DMS 273 (cell line): ENCODE results near the gene HLCS.
A peak's percentile ranks its signal among the peaks of the same experiment; 100 is the strongest.

Experiments
- DNase-seq: peaks from one replicate; lab custom pipeline; 2025; ENCODE audit not compliant: unreplicated experiment; lab: John Stamatoyannopoulos, UW

HLCS gene

GRCh38 chr21:36915696-36916245 lies 50.7 kb downstream of the HLCS start:
- no peak for DNase-seq

- no peak for DNase-seq
These were observed 51.3 kb downstream of the HLCS start for GRCh38 chr21:36915014-36915695.

- no peak for DNase-seq
These were observed 52.0 kb downstream of the HLCS start for GRCh38 chr21:36914244-36915013.

DNA sequence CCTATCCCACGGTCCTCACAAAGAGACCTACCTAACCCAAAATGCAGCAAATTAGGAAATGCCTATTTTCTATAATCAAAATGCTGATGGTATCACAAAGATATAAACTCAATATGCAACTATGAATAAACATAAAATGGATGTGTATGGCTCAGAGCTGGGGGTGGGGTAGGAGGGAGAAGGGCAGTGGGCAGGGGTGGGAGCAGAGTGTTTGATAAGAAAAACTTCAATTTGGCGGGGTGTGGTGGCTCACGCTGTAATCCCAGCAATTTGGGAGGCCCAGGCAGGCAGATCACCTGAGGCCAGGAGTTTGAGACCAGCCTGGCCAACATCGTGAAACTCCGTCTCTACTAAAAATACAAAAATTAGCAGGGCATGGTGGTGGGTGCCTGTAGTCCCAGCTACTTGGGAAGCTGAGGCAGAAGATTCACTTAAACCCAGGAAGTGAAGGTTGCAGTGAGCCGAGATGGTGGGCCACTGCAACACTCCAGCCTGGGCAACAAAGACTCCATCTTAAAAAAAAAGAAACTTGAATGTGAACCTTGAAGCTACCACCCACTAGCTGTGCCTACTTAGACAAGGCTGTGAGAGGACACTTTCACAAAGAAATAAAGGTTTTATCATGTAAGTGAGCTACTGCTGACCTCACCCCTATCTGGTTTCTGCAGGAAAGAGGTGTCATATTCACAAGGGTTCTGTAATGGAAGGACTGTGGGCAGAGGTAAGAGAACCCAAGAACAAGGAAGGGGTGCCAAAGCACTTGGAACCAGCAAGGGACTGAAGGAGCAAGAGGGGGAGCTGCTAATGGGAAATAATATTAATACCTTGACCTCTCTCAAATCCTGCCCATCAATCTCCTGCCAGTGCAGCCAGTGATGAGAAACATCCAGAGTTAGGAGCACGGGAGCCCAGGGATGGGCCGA lies 53.0 kb downstream of the HLCS start:
- no peak for DNase-seq

GRCh38 chr21:36910581-36911307 lies 55.7 kb downstream of the HLCS start:
- DNase-seq: no peak

GRCh38 chr21:36909901-36910561 lies 56.4 kb downstream of the HLCS start:
- no peak for DNase-seq

- no peak for DNase-seq
These were observed 57.0 kb downstream of the HLCS start for GRCh38 chr21:36909423-36909822.

DNA sequence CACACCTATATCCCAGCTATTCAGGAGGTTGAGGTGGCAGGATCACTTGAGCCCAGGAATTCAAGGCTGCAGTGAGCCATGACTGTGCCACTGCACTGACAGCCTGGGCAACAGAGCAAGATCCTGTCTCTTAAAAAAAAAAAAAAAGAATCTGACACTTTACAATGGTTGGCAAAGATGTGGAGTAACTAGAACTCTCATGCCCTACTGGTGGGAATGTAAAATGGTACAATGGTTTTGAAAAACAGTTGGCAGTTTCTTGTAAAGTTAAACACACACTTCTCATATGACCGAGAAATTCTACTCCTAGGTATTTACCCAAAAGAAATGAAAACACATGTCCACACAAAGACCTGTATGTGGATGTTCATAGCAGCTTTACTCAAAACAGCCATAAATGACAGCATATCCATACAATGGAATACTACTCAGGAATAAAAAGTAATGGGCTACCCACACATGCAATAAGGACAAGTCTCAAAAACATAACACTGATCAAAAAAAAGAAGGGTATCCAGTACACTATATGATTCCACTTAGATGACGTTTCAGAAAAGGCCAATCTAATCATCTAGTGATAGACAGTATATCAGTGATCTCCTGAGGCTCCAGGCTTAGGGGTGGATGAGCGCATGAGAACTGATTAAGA lies 58.1 kb downstream of the HLCS start:
- DNase-seq: no peak

- DNase-seq: no peak
These were observed 62.3 kb downstream of the HLCS start for GRCh38 chr21:36904093-36904666.

DNA sequence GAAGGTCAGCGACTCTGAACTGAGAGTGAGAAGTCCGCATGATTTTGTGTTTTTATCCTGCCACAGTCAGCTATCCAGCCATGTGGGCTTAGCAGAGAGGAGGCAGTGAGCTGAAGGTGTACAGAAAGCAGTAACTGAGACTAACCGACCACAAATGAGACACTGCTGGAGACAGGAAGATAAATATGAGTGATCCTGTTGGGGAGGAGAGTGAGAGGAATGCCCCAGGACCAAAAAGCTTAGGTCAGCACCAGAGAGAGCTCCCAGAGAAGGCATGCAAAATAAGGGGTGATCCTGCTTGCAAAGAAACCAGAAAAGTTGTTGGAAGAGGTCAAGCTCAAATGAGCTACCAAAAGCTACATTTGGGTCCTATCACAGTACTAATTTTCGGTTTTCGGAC lies 63.7 kb downstream of the HLCS start:
- DNase-seq: no peak

- DNase-seq: no peak
These were observed 64.1 kb downstream of the HLCS start for GRCh38 chr21:36902331-36902730.

DNA sequence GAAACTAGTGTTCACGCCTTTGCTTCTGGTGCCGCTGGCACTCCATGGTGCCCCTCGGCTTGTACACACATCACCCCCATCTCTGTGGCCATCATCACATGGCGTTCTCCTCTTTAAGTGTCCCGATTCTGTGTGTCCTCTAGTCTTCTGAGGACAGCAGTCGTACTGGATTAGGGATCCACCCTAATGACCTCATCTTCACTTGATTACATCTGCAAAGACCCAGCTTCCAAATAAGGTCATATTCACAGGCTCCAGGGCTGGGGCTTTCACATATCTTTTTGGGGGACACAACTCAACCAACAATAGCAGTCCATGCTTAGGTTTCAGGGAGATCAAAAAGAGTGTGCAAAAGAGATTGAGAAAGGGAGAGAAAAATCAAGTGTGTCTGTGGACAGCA lies 64.9 kb downstream of the HLCS start:
- DNase-seq: no peak

- DNase-seq: no peak
These were observed 72.9 kb downstream of the HLCS start for GRCh38 chr21:36893581-36893980.

DNA sequence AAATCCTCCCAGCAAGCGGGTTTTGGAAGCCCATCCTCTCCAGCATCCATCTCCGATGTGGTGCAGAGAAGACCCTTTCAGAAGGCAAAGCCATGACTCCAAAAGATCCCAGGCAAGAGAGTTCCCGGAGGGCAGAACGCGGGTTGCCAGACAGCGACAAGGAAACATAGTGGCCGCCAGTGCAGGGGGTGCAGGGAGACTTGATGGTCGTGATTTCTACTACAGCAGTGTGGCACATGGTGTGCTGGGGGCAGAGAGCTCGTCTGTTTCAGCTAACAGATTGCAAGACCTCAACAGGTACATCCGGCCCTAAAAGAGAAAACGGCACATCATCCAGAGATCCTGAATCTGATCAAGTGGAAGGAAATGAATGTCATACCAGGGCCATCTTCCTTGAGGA lies 74.3 kb downstream of the HLCS start:
- no peak for DNase-seq

- peak; percentile 30 for DNase-seq
These were observed 74.8 kb downstream of the HLCS start for GRCh38 chr21:36891692-36892091.

DNA sequence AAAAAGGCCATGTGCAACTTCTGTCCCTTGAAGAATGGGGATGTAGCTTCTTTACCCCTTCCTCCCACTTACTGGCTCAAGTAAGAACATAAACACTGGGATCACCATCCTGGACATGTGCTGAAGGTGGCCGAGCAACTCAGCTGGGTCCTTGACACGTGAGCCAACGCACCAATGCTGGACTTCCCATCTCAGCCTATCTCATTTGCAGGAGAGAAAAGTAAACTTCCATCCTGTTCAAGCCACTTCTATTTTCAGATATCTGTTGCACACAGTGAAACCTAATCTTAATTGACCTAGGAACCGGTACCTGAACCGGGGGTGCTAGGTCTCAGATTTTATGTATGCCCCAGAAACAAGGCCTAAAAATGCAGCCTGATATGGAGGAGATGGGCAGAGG lies 75.3 kb downstream of the HLCS start:
- DNase-seq: no peak

- DNase-seq: no peak
These were observed 76.4 kb downstream of the HLCS start for GRCh38 chr21:36890086-36890485.

DNA sequence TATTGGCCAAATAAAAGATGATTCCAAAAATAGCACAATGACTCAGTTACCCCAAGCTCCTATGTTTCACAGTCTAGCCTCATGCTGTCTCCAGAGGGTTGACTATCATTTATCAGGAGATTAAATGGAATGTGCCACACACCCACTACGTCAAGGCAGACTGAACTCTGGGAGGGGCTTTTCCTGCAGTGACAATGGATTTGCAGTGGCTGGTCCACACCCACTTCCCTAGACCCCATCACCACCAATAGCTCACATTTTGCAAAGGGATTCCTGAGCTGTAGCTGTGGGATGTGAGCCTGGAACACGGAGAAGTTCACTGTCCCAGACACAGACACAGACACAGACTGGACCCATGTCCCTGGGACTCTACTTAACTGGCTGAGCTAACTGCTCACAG lies 77.1 kb downstream of the HLCS start:
- no peak for DNase-seq

DNA sequence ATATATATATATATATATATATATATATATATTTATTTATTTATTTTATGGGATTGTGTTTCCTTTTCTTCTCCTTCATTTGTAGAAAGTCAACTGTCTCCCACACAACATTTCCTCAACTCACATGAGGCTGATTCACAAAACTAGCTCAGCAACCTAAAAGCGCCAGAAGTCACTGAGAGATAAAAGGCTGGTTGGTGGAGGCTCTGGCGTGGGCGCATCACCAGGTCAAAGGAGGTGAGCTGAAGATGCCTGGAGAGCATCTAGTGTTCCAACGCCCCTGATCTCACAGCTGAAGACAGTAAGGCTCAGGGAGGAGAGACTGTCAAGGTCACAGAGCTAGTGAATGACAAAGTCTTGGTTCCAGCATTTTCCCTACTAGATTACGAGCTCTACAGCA lies 78.0 kb downstream of the HLCS start:
- DNase-seq: no peak
